Measurements from ENCODE around the gene RSKR. TPM values are rescaled to one million over a fixed set of nuclear protein-coding genes. Genes with fewer than 3 reads are reported as not detected.

Gene RSKR
- total and polyA plus RNA-seq, 2 donors (not counting 1 experiment from before 2014, with no cell fraction given) = 20.3 to 31.9 TPM

DNA sequence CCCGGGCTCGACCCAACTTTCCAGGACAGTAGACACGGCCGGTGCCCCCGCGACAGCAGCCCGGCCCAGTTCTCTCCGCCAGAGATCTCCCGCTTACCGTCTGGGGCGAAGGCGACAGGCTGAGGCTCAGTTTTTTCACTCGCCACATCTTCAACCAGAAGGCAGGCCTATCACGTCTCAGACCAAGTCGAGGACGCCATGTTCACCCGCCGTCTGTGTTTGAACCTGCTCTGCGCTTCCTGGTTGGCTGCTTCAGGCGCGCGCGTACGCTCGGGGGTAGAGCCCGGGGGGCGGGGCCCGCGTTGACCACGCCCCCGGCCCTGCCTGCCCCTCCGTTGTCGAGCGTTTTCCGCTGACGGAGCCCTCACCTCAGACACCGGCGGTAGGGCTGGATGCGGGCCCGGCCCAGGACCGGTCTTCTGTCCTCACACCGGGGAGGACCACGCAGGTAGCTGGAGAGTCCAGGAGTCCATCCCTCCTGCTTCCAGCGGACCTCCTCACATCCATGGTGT is 15.1 kb downstream of the RSKR start, which contains the start of gene SPAG5:
TSS of gene SPAG5 (minus strand) at position 227 of the 512 bp plus-strand sequence. CDS start at position 148, 79 bp downstream.
- peaks cover 19% of the 10 kb centered on the region in 2 donors for H3K4me1 ChIP-seq (ENCODE audit: control insufficient read depth in 2 of 2, insufficient read depth in 2 of 2, low read length in 2 of 2)
- CTCF ChIA-PET = interaction anchor here (1.0 to 1.8 kb wide), 10 partner anchors 11 to 106 kb away, joined by 3 to 8 read pairs (median 4); partner anchors contain the start of gene PIGS
- peak; percentile 96 for DNase-seq
- H3K27me3 ChIP-seq (replicated peaks in 1 of 4; ENCODE audit: control extremely low read depth in 1 of 4, control insufficient read depth in 3 of 4, insufficient read depth in 4 of 4, low read length in 3 of 4) = no peaks in the 10 kb centered on the region
- POLR2A ChIA-PET = interaction anchor here (0.6 to 1.5 kb wide), 9 partner anchors 20 to 51 kb away, joined by 3 to 9 read pairs (median 3); partner anchors contain the start of genes ALDOC, BLTP2 and PIGS
- TF ChIP-seq EZH2 (IDR thresholded peaks at IDR 0.05; ENCODE audit: borderline replicate concordance, insufficient read depth, low read depth, low read length, poor library complexity, severe bottlenecking) (no peak), CTCF (IDR thresholded peaks at IDR 0.05) (no peak)
- no peaks in the 10 kb centered on the region for H3K9me3 ChIP-seq (ENCODE audit: control extremely low read depth in 1 of 3, control insufficient read depth in 2 of 3, insufficient read depth in 1 of 3, low read length in 2 of 3)
- intact Hi-C loops (cut with micrococcal nuclease) = loop anchor here (1.0 kb wide), 6 partner anchors 22 to 63 kb away; partner anchors contain the start of genes BLTP2, PIGS, SUPT6H and UNC119
- no peaks in the 10 kb centered on the region for H3K27me3 Mint-ChIP-seq
- peak within 1 kb of the TSS; percentile 91 for H2AFZ ChIP-seq (ENCODE audit: insufficient read depth, low read depth, low read length, poor library complexity, severe bottlenecking)
- no peaks in the 10 kb centered on the region for H3K36me3 ChIP-seq (replicated peaks in 1 of 2; ENCODE audit: control extremely low read depth in 1 of 2, control insufficient read depth in 1 of 2, extremely low read depth in 1 of 2, insufficient read depth in 2 of 2, low read length in 1 of 2)
- H4K20me1 ChIP-seq (ENCODE audit: control insufficient read depth, insufficient read depth, low read length, poor library complexity, severe bottlenecking) = no peaks in the 10 kb centered on the region
- H3K9me3 Mint-ChIP-seq (ENCODE audit: insufficient read depth) = no peaks in the 10 kb centered on the region
- no peaks in the 10 kb centered on the region for H3K79me2 ChIP-seq (ENCODE audit: control insufficient read depth, insufficient read depth, low read length)
- H3K9ac ChIP-seq (ENCODE audit: low read length) = peak within 1 kb of the TSS; percentile 96
- peak within 1 kb of the TSS; percentile 98 for H3K27ac Mint-ChIP-seq
- H3K4me3 Mint-ChIP-seq = peak within 1 kb of the TSS; percentile 98
- peaks cover 24% of the 10 kb centered on the region for H3K4me1 Mint-ChIP-seq
- peak within 1 kb of the TSS; percentile 95 for H3K4me2 ChIP-seq (replicated peaks; ENCODE audit: low read depth, low read length, poor library complexity, severe bottlenecking)
- 1% methylated on average over 43 of the region's 44 CpGs for WGBS (ENCODE audit: insufficient coverage)
- H3K27ac ChIP-seq (ENCODE audit: low read length in 2 of 2) = peak within 1 kb of the TSS; percentile 95 to 98
- H3K4me3 ChIP-seq (ENCODE audit: control extremely low read depth in 1 of 5, extremely low read depth in 1 of 5, insufficient read depth in 1 of 5, low read depth in 2 of 5, low read length in 4 of 5) = peak within 1 kb of the TSS; percentile 72 to 90 (median 79)
- peak; percentile 92 for ATAC-seq (ENCODE audit: low read depth)

- 10% methylated on average over 15 of the region's 17 CpGs for WGBS (ENCODE audit: insufficient coverage)
- Mint-ChIP-seq H3K4me1 (peaks cover 24% of the 10 kb centered on the region), H3K27me3 (no peaks in the 10 kb centered on the region), H3K27ac (peak overlapping the region; percentile 98), H3K4me3 (peak overlapping the region; percentile 98), H3K9me3 (ENCODE audit: insufficient read depth) (no peaks in the 10 kb centered on the region)
- Histone ChIP-seq H3K4me2 (replicated peaks; ENCODE audit: low read depth, low read length, poor library complexity, severe bottlenecking) (peak overlapping the region; percentile 95), H3K4me3 (ENCODE audit: control extremely low read depth in 1 of 5, extremely low read depth in 1 of 5, insufficient read depth in 1 of 5, low read depth in 2 of 5, low read length in 4 of 5) (peak overlapping the region; percentile 66 to 90 (median 79)), H3K27me3 (replicated peaks in 1 of 4; ENCODE audit: control extremely low read depth in 1 of 4, control insufficient read depth in 3 of 4, insufficient read depth in 4 of 4, low read length in 3 of 4) (no peaks in the 10 kb centered on the region), H2AFZ (ENCODE audit: insufficient read depth, low read depth, low read length, poor library complexity, severe bottlenecking) (peak overlapping the region; percentile 91), H3K36me3 (replicated peaks in 1 of 2; ENCODE audit: control extremely low read depth in 1 of 2, control insufficient read depth in 1 of 2, extremely low read depth in 1 of 2, insufficient read depth in 2 of 2, low read length in 1 of 2) (no peaks in the 10 kb centered on the region), H3K27ac (ENCODE audit: low read length in 2 of 2) (peak overlapping the region; percentile 95 to 98), H3K79me2 (ENCODE audit: control insufficient read depth, insufficient read depth, low read length) (no peaks in the 10 kb centered on the region), H3K9ac (ENCODE audit: low read length) (peak overlapping the region; percentile 96), H3K4me1 (ENCODE audit: control insufficient read depth in 2 of 2, insufficient read depth in 2 of 2, low read length in 2 of 2) (peaks cover 19% of the 10 kb centered on the region in 2 donors), H3K9me3 (ENCODE audit: control extremely low read depth in 1 of 3, control insufficient read depth in 2 of 3, insufficient read depth in 1 of 3, low read length in 2 of 3) (no peaks in the 10 kb centered on the region), H4K20me1 (ENCODE audit: control insufficient read depth, insufficient read depth, low read length, poor library complexity, severe bottlenecking) (no peaks in the 10 kb centered on the region)
- ATAC-seq (ENCODE audit: low read depth) (no peak), DNase-seq (no peak)
- intact Hi-C loops (cut with micrococcal nuclease) = no loop called here
- ChIA-PET POLR2A (interaction anchor here (1.1 to 1.5 kb wide), 3 partner anchors 20 to 47 kb away, joined by 3 to 5 read pairs (median 3); partner anchors contain the start of genes ALDOC and BLTP2), CTCF (interaction anchor here (1.0 to 1.8 kb wide), 6 partner anchors 10 to 103 kb away, joined by 3 to 7 read pairs (median 3); no protein-coding TSS in a partner anchor)
- no peak for TF ChIP-seq EZH2 (IDR thresholded peaks at IDR 0.05; ENCODE audit: borderline replicate concordance, insufficient read depth, low read depth, low read length, poor library complexity, severe bottlenecking)
- no peak for TF ChIP-seq CTCF (IDR thresholded peaks at IDR 0.05)
Measured at GRCh38 chr17:28598389-28598788, 15.6 kb downstream of the RSKR start.

Data from B cell (primary cell).